Neural cell (in vitro differentiated cells): Measurements from ENCODE around the gene ASPSCR1. TPM values are rescaled to one million over a fixed set of nuclear protein-coding genes. Genes with fewer than 3 reads are reported as not detected.

Experiments
- H2AFZ ChIP-seq: fragments of 200-600, 300-800 bp; sonication (generic), shearing (Covaris generic); 2 replicates; pipeline ENCODE4 v1.6.0; 2014; ENCODE audit warnings: low read depth, mild to moderate bottlenecking, antibody characterized with exemption, low read length, moderate library complexity
- H3F3A ChIP-seq: fragments of 200-600 bp; shearing (Covaris generic); 2 replicates; pipeline ENCODE4 v1.6.1; 2016; ENCODE audit warnings: mild to moderate bottlenecking, moderate library complexity, mixed read lengths, antibody characterized with exemption, low read length; ENCODE audit not compliant: insufficient read depth, poor library complexity, severe bottlenecking
- H3K27ac ChIP-seq: fragments of 200-600, 300-800 bp; sonication (generic), shearing (Covaris generic); 2 replicates; pipeline ENCODE4 v1.5.1; 2014; ENCODE audit warnings: mild to moderate bottlenecking, low read length, moderate library complexity
- H3K27me3 ChIP-seq: fragments of 300-800, 200-600 bp; sonication (generic), shearing (Covaris generic); 2 replicates; pipeline ENCODE4 v1.6.0; 2014; ENCODE audit warnings: mild to moderate bottlenecking, low read depth, low read length, moderate library complexity; ENCODE audit not compliant: insufficient read depth
- H3K36me3 ChIP-seq: fragments of 300-800, 200-600 bp; sonication (generic), shearing (Covaris generic); 2 replicates; pipeline ENCODE4 v1.5.1; 2014; ENCODE audit warnings: mild to moderate bottlenecking, antibody characterized with exemption, low read length, moderate library complexity; ENCODE audit not compliant: insufficient read depth
- H3K4me2 ChIP-seq: fragments of 300-800, 200-600 bp; sonication (generic), shearing (Covaris generic); 2 replicates; pipeline ENCODE4 v1.6.0; 2014; ENCODE audit warnings: mild to moderate bottlenecking, low read length
- H3K4me3 ChIP-seq: fragments of 300-800, 200-600 bp; sonication (generic), shearing (Covaris generic); 2 replicates; pipeline ENCODE4 v1.5.1; 2014; ENCODE audit warnings: mild to moderate bottlenecking, low read length, moderate library complexity
- H3K79me2 ChIP-seq: fragments of 200-600 bp; shearing (Covaris generic); replicated peaks from 2 replicates; pipeline ENCODE4 v1.6.0; 2014; ENCODE audit warnings: mild to moderate bottlenecking, low read length, moderate library complexity; ENCODE audit not compliant: insufficient read depth
- H3K9ac ChIP-seq: fragments of 300-800, 200-600 bp; sonication (generic), shearing (Covaris generic); 2 replicates; pipeline ENCODE4 v1.6.1; 2016; ENCODE audit warnings: mild to moderate bottlenecking, low read length, mixed read lengths
- H3K9me2 ChIP-seq: fragments of 200-600 bp; shearing (Covaris generic); 2 replicates; pipeline ENCODE4 v1.6.1; 2016; ENCODE audit warnings: mild to moderate bottlenecking, low read length, mixed read lengths; ENCODE audit not compliant: insufficient read depth
- H3K9me3 ChIP-seq: fragments of 200-600, 300-800 bp; sonication (generic), shearing (Covaris generic); 2 replicates; pipeline ENCODE4 v1.6.1; 2016; ENCODE audit warnings: mild to moderate bottlenecking, mixed run types, low read length, moderate library complexity, mixed read lengths
- H4K20me1 ChIP-seq: fragments of 200-600 bp; shearing (Covaris generic); 2 replicates; pipeline ENCODE4 v1.6.1; 2016; ENCODE audit warnings: mild to moderate bottlenecking, mixed run types; ENCODE audit not compliant: insufficient read depth
- EP300 ChIP-seq: fragments of 450-650 bp; conservative IDR thresholded peaks from 2 replicates; pipeline ENCODE4 v1.6.1; 2014; ENCODE audit warnings: antibody characterized with exemption, mild to moderate bottlenecking, moderate library complexity; ENCODE audit not compliant: poor library complexity, severe bottlenecking
- EZH2 ChIP-seq: fragments of 200-600, 300-800 bp; shearing (Covaris generic), sonication (generic); IDR thresholded peaks from 2 replicates; pipeline ENCODE4 v1.6.1; 2014; ENCODE audit warnings: antibody characterized with exemption, low read length, borderline replicate concordance, mild to moderate bottlenecking; ENCODE audit not compliant: insufficient read depth, poor library complexity, severe bottlenecking
- MXI1 ChIP-seq: fragments of 450-650 bp; conservative IDR thresholded peaks from 2 replicates; pipeline ENCODE4 v1.6.1; 2014; ENCODE audit warnings: antibody characterized with exemption, mild to moderate bottlenecking; ENCODE audit not compliant: poor library complexity, severe bottlenecking
- POLR2AphosphoS5 ChIP-seq: IDR thresholded peaks from 2 replicates; pipeline ENCODE4 v1.6.1; 2012
- RAD21 ChIP-seq: fragments of 450-650 bp; conservative IDR thresholded peaks from 2 replicates; pipeline ENCODE4 v1.6.1; 2014; ENCODE audit warnings: antibody characterized with exemption, mild to moderate bottlenecking, moderate library complexity
- REST ChIP-seq: IDR thresholded peaks from 2 replicates; pipeline ENCODE4 v1.6.1; 2012; ENCODE audit warnings: borderline replicate concordance
- SMC3 ChIP-seq: fragments of 450-650 bp; conservative IDR thresholded peaks from 2 replicates; pipeline ENCODE4 v1.6.1; 2014; ENCODE audit warnings: antibody characterized with exemption, mild to moderate bottlenecking, moderate library complexity; ENCODE audit not compliant: poor library complexity
- TAF1 ChIP-seq: IDR thresholded peaks from 2 replicates; pipeline ENCODE4 v1.6.1; 2012; ENCODE audit warnings: low read depth
- polyA plus RNA-seq: library from polyadenylated mRNA; depleted of rRNA; stranded (reverse); fragments of >200 nt; gene quantifications from 2 replicates; pipeline ENCODE4 v1.2.3, GENCODE V29; 2014
- TF ChIP-seq, protein P1 (sequence below): fragments of 450-650 bp; IDR thresholded peaks from 2 replicates; pipeline ENCODE4 v1.5.1; 2014; ENCODE audit warnings: antibody characterized with exemption, mild to moderate bottlenecking, moderate library complexity; ENCODE audit not compliant: poor library complexity, severe bottlenecking

ASPSCR1 gene
- polyA plus RNA-seq, 1 donor from 2014 or later, result 28.0 TPM

- no peak overlapping the region for H2AFZ ChIP-seq
- no peak overlapping the region for H3K4me2 ChIP-seq
- no peak overlapping the region for H3K4me3 ChIP-seq
- no peaks in the 10 kb centered on the region for H3K36me3 ChIP-seq
- H3K9me2 ChIP-seq, result no peaks in the 10 kb centered on the region
- no peaks in the 10 kb centered on the region for H3K27me3 ChIP-seq
- H3F3A ChIP-seq, result no peaks in the 10 kb centered on the region
- no peaks in the 10 kb centered on the region for H4K20me1 ChIP-seq
- TF ChIP-seq, protein P1, sequence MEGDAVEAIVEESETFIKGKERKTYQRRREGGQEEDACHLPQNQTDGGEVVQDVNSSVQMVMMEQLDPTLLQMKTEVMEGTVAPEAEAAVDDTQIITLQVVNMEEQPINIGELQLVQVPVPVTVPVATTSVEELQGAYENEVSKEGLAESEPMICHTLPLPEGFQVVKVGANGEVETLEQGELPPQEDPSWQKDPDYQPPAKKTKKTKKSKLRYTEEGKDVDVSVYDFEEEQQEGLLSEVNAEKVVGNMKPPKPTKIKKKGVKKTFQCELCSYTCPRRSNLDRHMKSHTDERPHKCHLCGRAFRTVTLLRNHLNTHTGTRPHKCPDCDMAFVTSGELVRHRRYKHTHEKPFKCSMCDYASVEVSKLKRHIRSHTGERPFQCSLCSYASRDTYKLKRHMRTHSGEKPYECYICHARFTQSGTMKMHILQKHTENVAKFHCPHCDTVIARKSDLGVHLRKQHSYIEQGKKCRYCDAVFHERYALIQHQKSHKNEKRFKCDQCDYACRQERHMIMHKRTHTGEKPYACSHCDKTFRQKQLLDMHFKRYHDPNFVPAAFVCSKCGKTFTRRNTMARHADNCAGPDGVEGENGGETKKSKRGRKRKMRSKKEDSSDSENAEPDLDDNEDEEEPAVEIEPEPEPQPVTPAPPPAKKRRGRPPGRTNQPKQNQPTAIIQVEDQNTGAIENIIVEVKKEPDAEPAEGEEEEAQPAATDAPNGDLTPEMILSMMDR, result no peak
- TF ChIP-seq POLR2AphosphoS5 (no peak), EP300 (no peak), TAF1 (no peak), EZH2 (no peak), RAD21 (no peak), MXI1 (no peak), SMC3 (no peak), REST (no peak)
- no peak overlapping the region for H3K27ac ChIP-seq
- no peaks in the 10 kb centered on the region for H3K79me2 ChIP-seq
- no peaks in the 10 kb centered on the region for H3K9me3 ChIP-seq
- no peak overlapping the region for H3K9ac ChIP-seq
Observed at GRCh38 chr17:81935709-81936084, 41.7 kb upstream of the ASPSCR1 start.

GRCh38 chr17:81939218-81939617 is 38.2 kb upstream of the ASPSCR1 start:
- Histone ChIP-seq H3K4me3 (no peak overlapping the region), H3K9me3 (no peaks in the 10 kb centered on the region), H4K20me1 (no peaks in the 10 kb centered on the region), H3K9ac (no peak overlapping the region), H3K79me2 (no peaks in the 10 kb centered on the region), H3K36me3 (no peaks in the 10 kb centered on the region), H3K27me3 (no peaks in the 10 kb centered on the region), H3F3A (no peaks in the 10 kb centered on the region), H3K4me2 (no peak overlapping the region), H2AFZ (no peak overlapping the region), H3K9me2 (no peaks in the 10 kb centered on the region), H3K27ac (no peak overlapping the region)
- no peak for TF ChIP-seq MXI1
- TF ChIP-seq EP300, result no peak
- no peak for TF ChIP-seq REST
- TF ChIP-seq TAF1, result no peak
- TF ChIP-seq POLR2AphosphoS5, result no peak
- no peak for TF ChIP-seq SMC3
- no peak for TF ChIP-seq RAD21
- no peak for TF ChIP-seq EZH2
- TF ChIP-seq, protein P1, result no peak
